GM04503 (cell line): ENCODE measurements around the gene SERF2.
"Not testable (repeated sequence)": the region's sequence is repeated elsewhere in the genome, so short reads cannot be mapped to it uniquely, and the experiment has no call there.

Source experiments
- DNase-seq: peaks from one replicate; pipeline ENCODE4 v3.0.0-alpha.2; 2012; ENCODE audit warnings: low read depth

Gene SERF2

GRCh38 chr15:43794269-43795037, 2.3 kb downstream of the SERF2 start:
- DNase-seq, result no peak

- no peak for DNase-seq
Observed at GRCh38 chr15:43795197-43795596, 3.1 kb downstream of the SERF2 start.

- DNase-seq, result no peak
Observed at GRCh38 chr15:43795997-43796396, 3.9 kb downstream of the SERF2 start.

GRCh38 chr15:43796566-43796965, 4.4 kb downstream of the SERF2 start:
- no peak for DNase-seq

GRCh38 chr15:43799209-43799944, 7.3 kb downstream of the SERF2 start:
- no peak for DNase-seq

GRCh38 chr15:43799945-43800285, 7.8 kb downstream of the SERF2 start, which contains the start of gene SERINC4:
Gene SERINC4, minus strand, starts transcription at chr15:43800220. Its CDS starts 234 bp downstream, at chr15:43799986.
- no peak for DNase-seq

- no peak for DNase-seq
Observed at GRCh38 chr15:43800286-43801141, 8.4 kb downstream of the SERF2 start, which contains the start of gene HYPK. Gene HYPK, plus strand, starts transcription at chr15:43800599. Its CDS starts 24 bp downstream, at chr15:43800623.

GRCh38 chr15:43802676-43803075, 10.6 kb downstream of the SERF2 start:
- not testable (repeated sequence) for DNase-seq

- DNase-seq, result no peak
Observed at GRCh38 chr15:43808435-43808950, 16.4 kb downstream of the SERF2 start.

GRCh38 chr15:43808960-43809678, 17.0 kb downstream of the SERF2 start:
- DNase-seq, result no peak

- DNase-seq, result not testable (repeated sequence)
Observed at GRCh38 chr15:43815064-43815463, 22.9 kb downstream of the SERF2 start.

- DNase-seq, result no peak
Observed at GRCh38 chr15:43821505-43821904, 29.4 kb downstream of the SERF2 start.

- peak; percentile 78 for DNase-seq
Observed at GRCh38 chr15:43824302-43825246, 32.5 kb downstream of the SERF2 start, which contains the start of gene MFAP1. Gene MFAP1, minus strand, starts transcription at chr15:43824690. Its CDS starts 121 bp downstream, at chr15:43824569.

GRCh38 chr15:43825305-43825704, 33.2 kb downstream of the SERF2 start:
- not testable (repeated sequence) for DNase-seq

- no peak for DNase-seq
Observed at GRCh38 chr15:43826029-43826507, 33.9 kb downstream of the SERF2 start.

GRCh38 chr15:43826508-43827341, 34.6 kb downstream of the SERF2 start, which contains the start of gene WDR76:
Gene WDR76, plus strand, starts transcription at chr15:43827002. Its CDS starts 31 bp downstream, at chr15:43827033.
- DNase-seq, result no peak

GRCh38 chr15:43828061-43828657, 36.0 kb downstream of the SERF2 start:
- no peak for DNase-seq

- not testable (repeated sequence) for DNase-seq
Observed at GRCh38 chr15:43829951-43830540, 37.9 kb downstream of the SERF2 start.
